H1 (cell line): ENCODE data around the gene ADCY5. TPM values are rescaled to one million over a fixed set of nuclear protein-coding genes. Genes with fewer than 3 reads are reported as not detected.

Experiments used
- CTCF ChIA-PET: fragments of 300-600 bp; sonication (Branson Sonifier 250); formaldehyde crosslinking; loops from one replicate; lab custom pipeline; 2021; ENCODE audit not compliant: partially characterized antibody; lab: Charles Lee
- POLR2A ChIA-PET: fragments of 300-600 bp; sonication (Branson Sonifier 250); formaldehyde crosslinking; loops from one replicate; lab custom pipeline; 2021; ENCODE audit warnings: inconsistent platforms; ENCODE audit not compliant: partially characterized antibody; lab: Charles Lee
- DNase-seq, 2 experiments: peaks; one replicate each; pipeline versions ENCODE4 v3.0.0 to v3.0.0-alpha.2; 2010 to 2022; ENCODE audit warnings: low spot score in 2 of 2, low read depth in 1 of 2, mixed read lengths in 1 of 2
- FAIRE-seq: peaks from 2 replicates; lab custom pipeline; 2011; peaks lifted over from hg19 to GRCh38; lab: Jason Lieb, UNC
- H2AFZ ChIP-seq: 2 replicates; pipeline ENCODE4 v1.8.1; 2012; ENCODE audit warnings: low read length, inconsistent platforms
- H2AK5ac ChIP-seq: 2 replicates; pipeline ENCODE4 v1.6.1; 2013; ENCODE audit warnings: low read depth, low read length
- H2BK120ac ChIP-seq: replicated peaks from 2 replicates; pipeline ENCODE3; 2013; ENCODE audit warnings: low read depth, low read length, inconsistent platforms
- H2BK12ac ChIP-seq: 2 replicates; pipeline ENCODE4 v1.6.1; 2013; ENCODE audit warnings: low read depth, low read length
- H2BK15ac ChIP-seq: 2 replicates; pipeline ENCODE4 v1.6.1; 2013; ENCODE audit warnings: low read length
- H2BK20ac ChIP-seq: 2 replicates; pipeline ENCODE4 v1.6.1; 2013; ENCODE audit warnings: low read length
- H2BK5ac ChIP-seq: 2 replicates; pipeline ENCODE4 v1.6.1; 2013; ENCODE audit warnings: low read depth, low read length
- H3K14ac ChIP-seq: 2 replicates; pipeline ENCODE4 v1.6.1; 2013; ENCODE audit warnings: inconsistent platforms; ENCODE audit not compliant: insufficient read length
- H3K18ac ChIP-seq: 2 replicates; pipeline ENCODE4 v1.6.1; 2013; ENCODE audit warnings: low read length; ENCODE audit errors: extremely low read depth
- H3K23ac ChIP-seq: 2 replicates; pipeline ENCODE4 v1.6.1; 2013; ENCODE audit warnings: inconsistent platforms; ENCODE audit not compliant: insufficient read length
- H3K23me2 ChIP-seq: 2 replicates; pipeline ENCODE4 v1.6.1; 2013; ENCODE audit warnings: low read depth, low read length
- H3K27ac ChIP-seq: 2 replicates; pipeline ENCODE4 v1.6.1; 2011; ENCODE audit warnings: low read depth, low read length, inconsistent platforms
- H3K27me3 ChIP-seq, 4 experiments: replicated peaks in 1 of 4; 1 replicate in 1 of 4; 2 replicates in 3 of 4; pipeline versions ENCODE4 v1.6.1 to v1.8.1; 2011 to 2013; ENCODE audit warnings: low read length in 3 of 4, mild to moderate bottlenecking in 3 of 4, inconsistent platforms in 2 of 4, mixed read lengths in 2 of 4, moderate library complexity in 1 of 4; ENCODE audit not compliant: control insufficient read depth in 3 of 4, insufficient read depth in 3 of 4; ENCODE audit errors: extremely low read depth in 1 of 4
- H3K36me3 ChIP-seq, 4 experiments: 2 replicates each; pipeline versions ENCODE4 v1.6.1 to v1.8.1; 2011 to 2013; ENCODE audit warnings: mild to moderate bottlenecking in 4 of 4, low read length in 3 of 4, moderate library complexity in 2 of 4, control low read depth in 1 of 4, inconsistent platforms in 1 of 4; ENCODE audit not compliant: insufficient read depth in 4 of 4, control insufficient read depth in 2 of 4
- H3K4ac ChIP-seq: replicated peaks from 2 replicates; pipeline ENCODE3; 2013; ENCODE audit warnings: low read length, low read depth, mixed read lengths, inconsistent platforms; ENCODE audit not compliant: insufficient read length
- H3K4me1 ChIP-seq, 4 experiments: replicated peaks in 1 of 4; 1 replicate in 1 of 4; 2 replicates in 3 of 4; pipeline versions ENCODE4 v1.6.1 to v1.8.1; 2011 to 2013; ENCODE audit warnings: low read length in 3 of 4, inconsistent platforms in 2 of 4, mixed read lengths in 1 of 4; ENCODE audit not compliant: insufficient read depth in 4 of 4, control insufficient read depth in 3 of 4
- H3K4me2 ChIP-seq, 2 experiments: 2 replicates each; pipeline versions ENCODE4 v1.6.1 to v1.8.1; 2011 to 2013; ENCODE audit warnings: low read depth in 2 of 2, low read length in 2 of 2, control low read depth in 1 of 2, inconsistent platforms in 1 of 2, mild to moderate bottlenecking in 1 of 2; ENCODE audit not compliant: insufficient read depth in 1 of 2
- H3K4me3 ChIP-seq, 4 experiments: fragments of 200-600, 300-600 bp in 1 of 4; sonication (generic), shearing (Covaris generic), sonication (Bioruptor Twin) in 1 of 4; 2 replicates each; pipeline versions ENCODE4 v1.5.1 to v1.8.1; 2011 to 2016; ENCODE audit warnings: low read length in 4 of 4, low read depth in 3 of 4, control low read depth in 2 of 4, inconsistent platforms in 2 of 4, mild to moderate bottlenecking in 2 of 4, mixed read lengths in 1 of 4, moderate library complexity in 1 of 4; ENCODE audit not compliant: insufficient read depth in 2 of 4; ENCODE audit errors: extremely low read depth in 1 of 4
- H3K56ac ChIP-seq: replicated peaks from 2 replicates; pipeline ENCODE3; 2013; ENCODE audit warnings: low read depth, mild to moderate bottlenecking, mixed read lengths, low read length, inconsistent platforms; ENCODE audit not compliant: insufficient read length
- H3K79me1 ChIP-seq: 2 replicates; pipeline ENCODE4 v1.6.1; 2013; ENCODE audit warnings: low read depth, low read length, control low read depth
- H3K79me2 ChIP-seq, 2 experiments: 2 replicates each; pipeline versions ENCODE4 v1.6.1 to v1.8.1; 2012 to 2013; ENCODE audit warnings: low read length in 2 of 2, mild to moderate bottlenecking in 2 of 2, inconsistent platforms in 1 of 2; ENCODE audit not compliant: insufficient read depth in 2 of 2, control insufficient read depth in 1 of 2
- H3K9ac ChIP-seq, 4 experiments: replicated peaks in 1 of 4; 1 replicate in 1 of 4; 2 replicates in 3 of 4; pipeline versions ENCODE4 v1.6.1 to v1.8.1; 2011 to 2013; ENCODE audit warnings: low read depth in 3 of 4, low read length in 3 of 4, control low read depth in 2 of 4, mild to moderate bottlenecking in 2 of 4, moderate library complexity in 2 of 4, inconsistent platforms in 1 of 4; ENCODE audit errors: extremely low read depth in 1 of 4
- H3K9me3 ChIP-seq, 2 experiments: 2 replicates each; pipeline versions ENCODE4 v1.6.1 to v1.8.1; 2012 to 2013; ENCODE audit warnings: mild to moderate bottlenecking in 2 of 2, moderate library complexity in 2 of 2, control low read depth in 1 of 2, inconsistent platforms in 1 of 2, low read depth in 1 of 2, low read length in 1 of 2, mixed read lengths in 1 of 2; ENCODE audit not compliant: insufficient read depth in 2 of 2
- H4K20me1 ChIP-seq, 2 experiments: replicated peaks in 1 of 2; 2 replicates each; pipeline versions ENCODE3 to v1.8.1; 2011 to 2013; ENCODE audit warnings: inconsistent platforms in 2 of 2, low read length in 2 of 2, mild to moderate bottlenecking in 1 of 2; ENCODE audit not compliant: insufficient read depth in 2 of 2, control insufficient read depth in 1 of 2
- H4K5ac ChIP-seq: 2 replicates; pipeline ENCODE4 v1.6.1; 2013; ENCODE audit warnings: low read length, low read depth, mixed read lengths, inconsistent platforms; ENCODE audit not compliant: insufficient read length
- H4K8ac ChIP-seq: 2 replicates; pipeline ENCODE4 v1.8.0; 2013; ENCODE audit warnings: mild to moderate bottlenecking, moderate library complexity, low read length, inconsistent platforms; ENCODE audit not compliant: insufficient read depth; ENCODE audit errors: extremely low read depth
- H4K91ac ChIP-seq: replicated peaks from 2 replicates; pipeline ENCODE3; 2013; ENCODE audit warnings: low read length, mixed read lengths, inconsistent platforms; ENCODE audit not compliant: insufficient read length
- CBX5 ChIP-seq: fragments of 300-800, 300-1000 bp; sonication (generic); IDR thresholded peaks from 2 replicates; pipeline ENCODE4 v1.7.1; 2016; ENCODE audit warnings: antibody characterized with exemption, low read length, low read depth
- GABPA ChIP-seq: IDR thresholded peaks from 2 replicates; pipeline ENCODE4 v1.6.1; 2011; ENCODE audit warnings: mild to moderate bottlenecking, low read length, moderate library complexity, borderline replicate concordance; ENCODE audit not compliant: insufficient read depth
- KDM5A ChIP-seq: fragments of 200-600 bp; IDR thresholded peaks from 2 replicates; pipeline ENCODE4 v1.7.1; 2012; ENCODE audit warnings: mild to moderate bottlenecking, low read length, inconsistent platforms, mixed read lengths
- NRF1 ChIP-seq: IDR thresholded peaks from 2 replicates; pipeline ENCODE4 v1.6.1; 2011; ENCODE audit warnings: mild to moderate bottlenecking, low read depth, low read length, improper control_type of control experiment
- RNF2 ChIP-seq: fragments of 200-900, 300-1000 bp; sonication (generic); IDR thresholded peaks from 2 replicates; pipeline ENCODE4 v1.7.1; 2016; ENCODE audit warnings: borderline replicate concordance, low read depth, mild to moderate bottlenecking, antibody characterized with exemption, low read length; ENCODE audit not compliant: poor library complexity, severe bottlenecking; ENCODE audit errors: missing control alignments
- TBP ChIP-seq: IDR thresholded peaks from 2 replicates; pipeline ENCODE4 v1.6.1; 2011; ENCODE audit warnings: low read depth, low read length, improper control_type of control experiment
- ZNF274 ChIP-seq: IDR thresholded peaks from 2 replicates; pipeline ENCODE4 v1.7.0; 2012; ENCODE audit warnings: low read length, borderline replicate concordance; ENCODE audit errors: extremely low read depth
- whole genome bisulfite sequencing, 2 experiments: shearing (Covaris generic) in 1 of 2; methylation state at CpG; one replicate each; pipeline versions ENCODE4 v1.1.6 to v1.1.7; 2013 to 2015; ENCODE audit warnings: low lambda C conversion rate in 2 of 2, mixed read lengths in 2 of 2, inconsistent platforms in 1 of 2, low coverage in 1 of 2, missing lambda C conversion rate in 1 of 2; ENCODE audit not compliant: insufficient replicate concordance in 2 of 2, insufficient coverage in 1 of 2, insufficient read length in 1 of 2; ENCODE audit errors: extremely low coverage in 1 of 2, missing lambda C conversion rate in 1 of 2; 5-methylcytosine and 5-hydroxymethylcytosine counted together
- polyA plus RNA-seq, 7 experiments: library from polyadenylated mRNA; depleted of rRNA in 3 of 7; stranded (reverse) in 5 of 7; unstranded in 2 of 7; fragments of >200 nt in 5 of 7; fragments of 200-250 nt in 2 of 7; gene quantifications; 1 replicate in 5 of 7; 2 replicates in 1 of 7; 4 replicates in 1 of 7; pipeline versions ENCODE4 v1.2.1 to v1.2.3, GENCODE V29; 2011 to 2013; ENCODE audit warnings: missing spikeins in 2 of 7, mixed read lengths in 2 of 7
- total RNA-seq: library from RNA; stranded (reverse); fragmentation: NEBNext Ultra II Directional; extraction: Animal tissue kit (Norgen Biotek cat#: 25700); gene quantifications from 2 replicates; pipeline ENCODE4 v1.2.1, GENCODE V29; 2021
- TF ChIP-seq, protein P1 (sequence below): IDR thresholded peaks from 2 replicates; pipeline ENCODE4 v1.6.1; 2011; ENCODE audit warnings: low read length, improper control_type of control experiment

The ADCY5 gene
- total and polyA plus RNA-seq, 2 of the 8 experiments (the other 6 are each of a cell fraction or from before 2014, with no cell fraction given), result 18.9 to 40.8 TPM

DNA sequence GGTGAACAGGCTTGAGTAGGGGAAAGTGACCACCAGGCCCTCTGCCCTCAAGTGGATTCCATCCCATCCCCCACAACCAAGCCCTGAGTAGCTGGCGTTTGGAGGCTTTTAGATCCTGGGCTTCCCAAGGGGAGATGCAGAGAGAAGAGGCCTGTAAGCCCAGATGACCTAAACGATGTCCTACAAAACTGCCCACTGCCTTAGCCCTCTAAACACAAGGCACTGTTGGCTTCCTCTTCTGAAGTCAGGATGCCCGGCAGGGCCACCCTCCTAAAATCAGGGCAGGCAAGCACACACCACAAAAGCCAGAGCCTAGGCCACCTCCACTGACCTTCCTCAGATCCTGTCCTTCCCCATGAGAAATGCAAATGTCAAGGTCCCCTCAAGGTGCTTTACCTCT lies 68.6 kb downstream of the ADCY5 start:
- ChIA-PET POLR2A (interaction anchor here (1.5 kb wide), 1 partner anchor 9 kb away, joined by 3 read pairs; no protein-coding TSS in a partner anchor), CTCF (interaction anchor here (0.6 to 7.4 kb wide), 11 partner anchors 13 to 110 kb away, joined by 3 to 60 read pairs (median 3); no protein-coding TSS in a partner anchor)
- Histone ChIP-seq H3K79me1 (no peaks in the 10 kb centered on the region), H3K27me3 (no peaks in the 10 kb centered on the region), H3K4me2 (no peak overlapping the region), H3K4ac (no peak overlapping the region), H2BK12ac (no peak overlapping the region; the same call in 1 of the 2 replicates), H3K9me3 (no peaks in the 10 kb centered on the region), H4K8ac (no peak overlapping the region), H3K9ac (no peak overlapping the region), H2BK20ac (no peak overlapping the region), H3K4me3 (no peak overlapping the region), H3K79me2 (no peaks in the 10 kb centered on the region), H3K4me1 (peaks cover 4 to 10% (median 9%) of the 10 kb centered on the region in 4 experiments), H2BK5ac (no peak overlapping the region), H3K56ac (no peak overlapping the region), H3K27ac (no peak overlapping the region), H2BK120ac (no peak overlapping the region), H2AFZ (no peak overlapping the region), H4K20me1 (no peaks in the 10 kb centered on the region), H4K5ac (no peak overlapping the region), H3K36me3 (no peaks in the 10 kb centered on the region; a peak in 1 of 8 replicates), H2AK5ac (0 out of 2 replicates have a peak overlapping the region, but pooled peaks have one; percentile 19), H3K14ac (no peak overlapping the region), H3K18ac (no peak overlapping the region), H2BK15ac (no peak overlapping the region), H3K23me2 (no peaks in the 10 kb centered on the region; the same call in 1 of the 2 replicates), H4K91ac (no peak overlapping the region), H3K23ac (no peak overlapping the region)
- WGBS, 2 experiments, result 85% methylated on average over 3 of the region's 3 CpGs; no CpG with 5 or more reads in 1 of the 2 experiments
- DNase-seq (no peak), FAIRE-seq (no peak)
- TF ChIP-seq NRF1 (no peak), KDM5A (no peak), GABPA (no peak), CBX5 (no peak), TBP (no peak), ZNF274 (no peak), RNF2 (no peak)
- TF ChIP-seq, protein P1, sequence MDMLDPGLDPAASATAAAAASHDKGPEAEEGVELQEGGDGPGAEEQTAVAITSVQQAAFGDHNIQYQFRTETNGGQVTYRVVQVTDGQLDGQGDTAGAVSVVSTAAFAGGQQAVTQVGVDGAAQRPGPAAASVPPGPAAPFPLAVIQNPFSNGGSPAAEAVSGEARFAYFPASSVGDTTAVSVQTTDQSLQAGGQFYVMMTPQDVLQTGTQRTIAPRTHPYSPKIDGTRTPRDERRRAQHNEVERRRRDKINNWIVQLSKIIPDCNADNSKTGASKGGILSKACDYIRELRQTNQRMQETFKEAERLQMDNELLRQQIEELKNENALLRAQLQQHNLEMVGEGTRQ, result no peak
